GM23338 (cell line): ENCODE results near the gene STRN3. TPM values are rescaled to one million over a fixed set of nuclear protein-coding genes. Genes with fewer than 3 reads are reported as not detected.

Source experiments
- ATAC-seq: fragments of 200-7000 bp; cut with Tn5 transposase; 3 replicates; pipeline ENCODE4 v1.9.1; 2020
- DNase-seq: peaks from one replicate; pipeline ENCODE4 v3.0.0-alpha.2; 2015; ENCODE audit warnings: low spot score
- H2AFZ ChIP-seq: fragments of 200-600 bp; sonication (generic); 2 replicates; pipeline ENCODE4 v1.8.0; 2016; ENCODE audit warnings: antibody characterized with exemption, mild to moderate bottlenecking, moderate library complexity
- H3F3A ChIP-seq: fragments of 200-600 bp; sonication (generic); replicated peaks from 2 replicates; pipeline ENCODE4 v1.8.0; 2017; ENCODE audit warnings: antibody characterized with exemption, mixed run types, low read depth
- H3K27ac ChIP-seq: fragments of 200-600 bp; sonication (generic); 2 replicates; pipeline ENCODE4 v1.6.1; 2016; ENCODE audit warnings: low read depth
- H3K27me3 ChIP-seq: fragments of 200-600 bp; sonication (generic); 2 replicates; pipeline ENCODE4 v1.8.0; 2016; ENCODE audit warnings: mild to moderate bottlenecking, mixed run types, moderate library complexity; ENCODE audit not compliant: insufficient read depth
- H3K36me3 ChIP-seq: fragments of 200-600 bp; sonication (generic); 2 replicates; pipeline ENCODE4 v1.8.0; 2016; ENCODE audit warnings: mild to moderate bottlenecking; ENCODE audit not compliant: insufficient read depth
- H3K4me1 ChIP-seq: fragments of 200-600 bp; sonication (generic); 2 replicates; pipeline ENCODE4 v1.8.0; 2016; ENCODE audit warnings: mild to moderate bottlenecking, moderate library complexity; ENCODE audit not compliant: insufficient read depth
- H3K4me2 ChIP-seq: fragments of 200-600 bp; sonication (generic); 2 replicates; pipeline ENCODE4 v1.7.1; 2017; ENCODE audit warnings: mixed run types
- H3K4me3 ChIP-seq: fragments of 200-600 bp; sonication (generic); 2 replicates; pipeline ENCODE4 v1.6.1; 2016; ENCODE audit warnings: mixed run types
- H3K79me2 ChIP-seq: fragments of 200-600 bp; sonication (generic); replicated peaks from 2 replicates; pipeline ENCODE4 v1.8.0; 2017; ENCODE audit warnings: mild to moderate bottlenecking; ENCODE audit not compliant: insufficient read depth
- H3K9me2 ChIP-seq: fragments of 200-600 bp; sonication (generic); 2 replicates; pipeline ENCODE4 v1.8.0; 2017; ENCODE audit not compliant: insufficient read depth
- H4K20me1 ChIP-seq: fragments of 200-600 bp; sonication (generic); replicated peaks from 2 replicates; pipeline ENCODE4 v1.8.0; 2017; ENCODE audit warnings: mild to moderate bottlenecking; ENCODE audit not compliant: insufficient read depth
- H3K27ac Mint-ChIP-seq: 2 replicates; pipeline ENCODE4 v1.8.0; 2020; ENCODE audit warnings: inconsistent platforms, mild to moderate bottlenecking, moderate library complexity, mixed read lengths
- H3K27me3 Mint-ChIP-seq: 3 replicates; pipeline ENCODE4 v1.8.0; 2022; ENCODE audit warnings: low read depth, mild to moderate bottlenecking, moderate library complexity, mixed read lengths, inconsistent platforms; ENCODE audit not compliant: insufficient read depth, poor library complexity
- H3K36me3 Mint-ChIP-seq: 3 replicates; pipeline ENCODE4 v1.8.0; 2021; ENCODE audit warnings: low read depth, mild to moderate bottlenecking, inconsistent platforms, moderate library complexity, mixed read lengths
- H3K4me1 Mint-ChIP-seq: 3 replicates; pipeline ENCODE4 v1.8.0; 2020; ENCODE audit warnings: mild to moderate bottlenecking, inconsistent platforms, mixed read lengths
- H3K4me3 Mint-ChIP-seq: 3 replicates; pipeline ENCODE4 v1.8.0; 2021; ENCODE audit warnings: moderate library complexity, mild to moderate bottlenecking, inconsistent platforms, mixed read lengths
- H3K9me3 Mint-ChIP-seq: 3 replicates; pipeline ENCODE4 v1.8.0; 2020; ENCODE audit warnings: moderate library complexity, mild to moderate bottlenecking, inconsistent platforms, mixed read lengths
- CREB1 ChIP-seq: fragments of 250-450 bp; sonication (Bioruptor Pico); IDR thresholded peaks from 2 replicates; pipeline ENCODE4 v1.5.0; 2020; ENCODE audit warnings: low read depth, mild to moderate bottlenecking, moderate library complexity
- ETS1 ChIP-seq: IDR thresholded peaks from 2 replicates; pipeline ENCODE4 v1.6.1; 2016; ENCODE audit warnings: antibody characterized with exemption
- EZH2 ChIP-seq: fragments of 200-600 bp; sonication (generic); IDR thresholded peaks from one replicate; pipeline ENCODE4 v1.8.0; 2017; ENCODE audit warnings: antibody characterized with exemption, mild to moderate bottlenecking, low read depth; ENCODE audit not compliant: unreplicated experiment
- EZH2phosphoT487 ChIP-seq: fragments of 200-600 bp; sonication (generic); IDR thresholded peaks from one replicate; pipeline ENCODE4 v1.8.1; 2018; ENCODE audit warnings: antibody characterized with exemption; ENCODE audit not compliant: unreplicated experiment
- JUNB ChIP-seq: IDR thresholded peaks from one replicate; pipeline ENCODE4 v1.6.1; 2016; ENCODE audit warnings: antibody characterized with exemption; ENCODE audit not compliant: unreplicated experiment
- NANOG ChIP-seq: IDR thresholded peaks from 2 replicates; pipeline ENCODE4 v1.6.1; 2016; ENCODE audit warnings: antibody characterized with exemption, borderline replicate concordance
- POLR2AphosphoS5 ChIP-seq: IDR thresholded peaks from 2 replicates; pipeline ENCODE4 v1.6.1; 2016; ENCODE audit warnings: antibody characterized with exemption, low read depth
- STAT1 ChIP-seq: IDR thresholded peaks from one replicate; pipeline ENCODE4 v1.6.1; 2016; ENCODE audit warnings: antibody characterized with exemption; ENCODE audit not compliant: unreplicated experiment
- ZNF114 ChIP-seq: fragments of 250-450 bp; sonication (Bioruptor Pico); IDR thresholded peaks from 2 replicates; pipeline ENCODE4 v1.5.0; 2020; ENCODE audit warnings: mild to moderate bottlenecking, moderate library complexity
- ZNF331 ChIP-seq: fragments of 250-450 bp; sonication (Bioruptor Pico); IDR thresholded peaks from 2 replicates; pipeline ENCODE4 v1.5.0; 2020; ENCODE audit warnings: low read depth, mild to moderate bottlenecking, moderate library complexity
- polyA plus RNA-seq: library from polyadenylated mRNA; unstranded; fragments of >200 nt; fragmentation: Nextera tagmentation; extraction: Ambion mirVana; gene quantifications from 2 replicates; pipeline ENCODE4 v1.2.1, GENCODE V29; 2016
- total RNA-seq: library from RNA; depleted of rRNA; stranded (reverse); fragments of >200 nt; shearing (Covaris generic); gene quantifications from 2 replicates; pipeline ENCODE4 v1.2.3, GENCODE V29; 2014
- TF ChIP-seq, protein P1 (sequence below): IDR thresholded peaks from one replicate; pipeline ENCODE4 v1.6.1; 2018; ENCODE audit warnings: antibody characterized with exemption; ENCODE audit not compliant: unreplicated experiment
- TF ChIP-seq, protein P2 (sequence below): fragments of 250-450 bp; sonication (Bioruptor Pico); IDR thresholded peaks from 2 replicates; pipeline ENCODE4 v1.5.0; 2020; ENCODE audit warnings: mild to moderate bottlenecking, moderate library complexity
- TF ChIP-seq, protein P3 (sequence below), 2 experiments: fragments of 200-600 bp in 1 of 2; sonication (generic) in 1 of 2; conservative IDR thresholded peaks; 2 replicates each; pipeline versions ENCODE4 v1.5.1 to v1.6.1; 2016 to 2017; ENCODE audit warnings: antibody characterized with exemption in 2 of 2, low read depth in 2 of 2, mild to moderate bottlenecking in 2 of 2, moderate library complexity in 1 of 2

STRN3 gene
- total and polyA plus RNA-seq, 2 experiments from 2014 or later, result 35.0 to 40.6 TPM

- no peak overlapping the region for H3K4me2 ChIP-seq
- no peak overlapping the region for H3K4me3 Mint-ChIP-seq
Observed at GRCh38 chr14:31001339-31001658, 24.9 kb downstream of the STRN3 start.

More at GRCh38 chr14:31001339-31001658, 24.9 kb downstream of the STRN3 start:
- Mint-ChIP-seq H3K36me3 (peaks cover 43% of the 10 kb centered on the region; the same call in 2 of the 3 replicates), H3K27ac (no peak overlapping the region; the same call in 1 of the 2 replicates), H3K27me3 (peaks cover 4% of the 10 kb centered on the region), H3K9me3 (peaks cover 11% of the 10 kb centered on the region; the same call in 2 of the 3 replicates), H3K4me1 (peaks cover 59% of the 10 kb centered on the region)
- Histone ChIP-seq H3K36me3 (no peaks in the 10 kb centered on the region; the same call in 1 of the 2 replicates), H3K79me2 (peaks cover 100% of the 10 kb centered on the region), H3K4me3 (no peak overlapping the region), H4K20me1 (peaks cover 27% of the 10 kb centered on the region), H3K9me2 (no peaks in the 10 kb centered on the region), H3K27ac (no peak overlapping the region), H3K27me3 (no peaks in the 10 kb centered on the region), H3F3A (peaks cover 14% of the 10 kb centered on the region; the same call in 1 of the 2 replicates), H2AFZ (no peak overlapping the region), H3K4me1 (peaks cover 53% of the 10 kb centered on the region)
- TF ChIP-seq ZNF114 (no peak), EZH2 (no peak), STAT1 (no peak), JUNB (no peak), ETS1 (no peak), CREB1 (CRISPR knock-in tag) (no peak), NANOG (no peak), EZH2phosphoT487 (no peak), POLR2AphosphoS5 (no peak), ZNF331 (no peak)
- TF ChIP-seq, protein P1, sequence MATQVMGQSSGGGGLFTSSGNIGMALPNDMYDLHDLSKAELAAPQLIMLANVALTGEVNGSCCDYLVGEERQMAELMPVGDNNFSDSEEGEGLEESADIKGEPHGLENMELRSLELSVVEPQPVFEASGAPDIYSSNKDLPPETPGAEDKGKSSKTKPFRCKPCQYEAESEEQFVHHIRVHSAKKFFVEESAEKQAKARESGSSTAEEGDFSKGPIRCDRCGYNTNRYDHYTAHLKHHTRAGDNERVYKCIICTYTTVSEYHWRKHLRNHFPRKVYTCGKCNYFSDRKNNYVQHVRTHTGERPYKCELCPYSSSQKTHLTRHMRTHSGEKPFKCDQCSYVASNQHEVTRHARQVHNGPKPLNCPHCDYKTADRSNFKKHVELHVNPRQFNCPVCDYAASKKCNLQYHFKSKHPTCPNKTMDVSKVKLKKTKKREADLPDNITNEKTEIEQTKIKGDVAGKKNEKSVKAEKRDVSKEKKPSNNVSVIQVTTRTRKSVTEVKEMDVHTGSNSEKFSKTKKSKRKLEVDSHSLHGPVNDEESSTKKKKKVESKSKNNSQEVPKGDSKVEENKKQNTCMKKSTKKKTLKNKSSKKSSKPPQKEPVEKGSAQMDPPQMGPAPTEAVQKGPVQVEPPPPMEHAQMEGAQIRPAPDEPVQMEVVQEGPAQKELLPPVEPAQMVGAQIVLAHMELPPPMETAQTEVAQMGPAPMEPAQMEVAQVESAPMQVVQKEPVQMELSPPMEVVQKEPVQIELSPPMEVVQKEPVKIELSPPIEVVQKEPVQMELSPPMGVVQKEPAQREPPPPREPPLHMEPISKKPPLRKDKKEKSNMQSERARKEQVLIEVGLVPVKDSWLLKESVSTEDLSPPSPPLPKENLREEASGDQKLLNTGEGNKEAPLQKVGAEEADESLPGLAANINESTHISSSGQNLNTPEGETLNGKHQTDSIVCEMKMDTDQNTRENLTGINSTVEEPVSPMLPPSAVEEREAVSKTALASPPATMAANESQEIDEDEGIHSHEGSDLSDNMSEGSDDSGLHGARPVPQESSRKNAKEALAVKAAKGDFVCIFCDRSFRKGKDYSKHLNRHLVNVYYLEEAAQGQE, result no peak
- TF ChIP-seq, protein P2, sequence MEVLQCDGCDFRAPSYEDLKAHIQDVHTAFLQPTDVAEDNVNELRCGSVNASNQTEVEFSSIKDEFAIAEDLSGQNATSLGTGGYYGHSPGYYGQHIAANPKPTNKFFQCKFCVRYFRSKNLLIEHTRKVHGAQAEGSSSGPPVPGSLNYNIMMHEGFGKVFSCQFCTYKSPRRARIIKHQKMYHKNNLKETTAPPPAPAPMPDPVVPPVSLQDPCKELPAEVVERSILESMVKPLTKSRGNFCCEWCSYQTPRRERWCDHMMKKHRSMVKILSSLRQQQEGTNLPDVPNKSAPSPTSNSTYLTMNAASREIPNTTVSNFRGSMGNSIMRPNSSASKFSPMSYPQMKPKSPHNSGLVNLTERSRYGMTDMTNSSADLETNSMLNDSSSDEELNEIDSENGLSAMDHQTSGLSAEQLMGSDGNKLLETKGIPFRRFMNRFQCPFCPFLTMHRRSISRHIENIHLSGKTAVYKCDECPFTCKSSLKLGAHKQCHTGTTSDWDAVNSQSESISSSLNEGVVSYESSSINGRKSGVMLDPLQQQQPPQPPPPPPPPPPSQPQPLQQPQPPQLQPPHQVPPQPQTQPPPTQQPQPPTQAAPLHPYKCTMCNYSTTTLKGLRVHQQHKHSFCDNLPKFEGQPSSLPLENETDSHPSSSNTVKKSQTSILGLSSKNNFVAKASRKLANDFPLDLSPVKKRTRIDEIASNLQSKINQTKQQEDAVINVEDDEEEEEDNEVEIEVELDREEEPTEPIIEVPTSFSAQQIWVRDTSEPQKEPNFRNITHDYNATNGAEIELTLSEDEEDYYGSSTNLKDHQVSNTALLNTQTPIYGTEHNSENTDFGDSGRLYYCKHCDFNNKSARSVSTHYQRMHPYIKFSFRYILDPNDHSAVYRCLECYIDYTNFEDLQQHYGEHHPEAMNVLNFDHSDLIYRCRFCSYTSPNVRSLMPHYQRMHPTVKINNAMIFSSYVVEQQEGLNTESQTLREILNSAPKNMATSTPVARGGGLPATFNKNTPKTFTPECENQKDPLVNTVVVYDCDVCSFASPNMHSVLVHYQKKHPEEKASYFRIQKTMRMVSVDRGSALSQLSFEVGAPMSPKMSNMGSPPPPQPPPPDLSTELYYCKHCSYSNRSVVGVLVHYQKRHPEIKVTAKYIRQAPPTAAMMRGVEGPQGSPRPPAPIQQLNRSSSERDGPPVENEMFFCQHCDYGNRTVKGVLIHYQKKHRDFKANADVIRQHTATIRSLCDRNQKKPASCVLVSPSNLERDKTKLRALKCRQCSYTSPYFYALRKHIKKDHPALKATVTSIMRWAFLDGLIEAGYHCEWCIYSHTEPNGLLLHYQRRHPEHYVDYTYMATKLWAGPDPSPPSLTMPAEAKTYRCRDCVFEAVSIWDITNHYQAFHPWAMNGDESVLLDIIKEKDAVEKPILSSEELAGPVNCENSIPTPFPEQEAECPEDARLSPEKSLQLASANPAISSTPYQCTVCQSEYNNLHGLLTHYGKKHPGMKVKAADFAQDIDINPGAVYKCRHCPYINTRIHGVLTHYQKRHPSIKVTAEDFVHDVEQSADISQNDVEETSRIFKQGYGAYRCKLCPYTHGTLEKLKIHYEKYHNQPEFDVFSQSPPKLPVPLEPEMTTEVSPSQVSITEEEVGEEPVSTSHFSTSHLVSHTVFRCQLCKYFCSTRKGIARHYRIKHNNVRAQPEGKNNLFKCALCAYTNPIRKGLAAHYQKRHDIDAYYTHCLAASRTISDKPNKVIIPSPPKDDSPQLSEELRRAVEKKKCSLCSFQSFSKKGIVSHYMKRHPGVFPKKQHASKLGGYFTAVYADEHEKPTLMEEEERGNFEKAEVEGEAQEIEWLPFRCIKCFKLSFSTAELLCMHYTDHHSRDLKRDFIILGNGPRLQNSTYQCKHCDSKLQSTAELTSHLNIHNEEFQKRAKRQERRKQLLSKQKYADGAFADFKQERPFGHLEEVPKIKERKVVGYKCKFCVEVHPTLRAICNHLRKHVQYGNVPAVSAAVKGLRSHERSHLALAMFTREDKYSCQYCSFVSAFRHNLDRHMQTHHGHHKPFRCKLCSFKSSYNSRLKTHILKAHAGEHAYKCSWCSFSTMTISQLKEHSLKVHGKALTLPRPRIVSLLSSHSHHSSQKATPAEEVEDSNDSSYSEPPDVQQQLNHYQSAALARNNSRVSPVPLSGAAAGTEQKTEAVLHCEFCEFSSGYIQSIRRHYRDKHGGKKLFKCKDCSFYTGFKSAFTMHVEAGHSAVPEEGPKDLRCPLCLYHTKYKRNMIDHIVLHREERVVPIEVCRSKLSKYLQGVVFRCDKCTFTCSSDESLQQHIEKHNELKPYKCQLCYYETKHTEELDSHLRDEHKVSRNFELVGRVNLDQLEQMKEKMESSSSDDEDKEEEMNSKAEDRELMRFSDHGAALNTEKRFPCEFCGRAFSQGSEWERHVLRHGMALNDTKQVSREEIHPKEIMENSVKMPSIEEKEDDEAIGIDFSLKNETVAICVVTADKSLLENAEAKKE (CRISPR knock-in tag), result no peak
- TF ChIP-seq, protein P3, sequence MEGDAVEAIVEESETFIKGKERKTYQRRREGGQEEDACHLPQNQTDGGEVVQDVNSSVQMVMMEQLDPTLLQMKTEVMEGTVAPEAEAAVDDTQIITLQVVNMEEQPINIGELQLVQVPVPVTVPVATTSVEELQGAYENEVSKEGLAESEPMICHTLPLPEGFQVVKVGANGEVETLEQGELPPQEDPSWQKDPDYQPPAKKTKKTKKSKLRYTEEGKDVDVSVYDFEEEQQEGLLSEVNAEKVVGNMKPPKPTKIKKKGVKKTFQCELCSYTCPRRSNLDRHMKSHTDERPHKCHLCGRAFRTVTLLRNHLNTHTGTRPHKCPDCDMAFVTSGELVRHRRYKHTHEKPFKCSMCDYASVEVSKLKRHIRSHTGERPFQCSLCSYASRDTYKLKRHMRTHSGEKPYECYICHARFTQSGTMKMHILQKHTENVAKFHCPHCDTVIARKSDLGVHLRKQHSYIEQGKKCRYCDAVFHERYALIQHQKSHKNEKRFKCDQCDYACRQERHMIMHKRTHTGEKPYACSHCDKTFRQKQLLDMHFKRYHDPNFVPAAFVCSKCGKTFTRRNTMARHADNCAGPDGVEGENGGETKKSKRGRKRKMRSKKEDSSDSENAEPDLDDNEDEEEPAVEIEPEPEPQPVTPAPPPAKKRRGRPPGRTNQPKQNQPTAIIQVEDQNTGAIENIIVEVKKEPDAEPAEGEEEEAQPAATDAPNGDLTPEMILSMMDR (conservative IDR thresholded peaks at IDR 0.05; ENCODE audit: low read depth in 2 of 2), result no peak
- ATAC-seq, result no peak
- DNase-seq, result no peak
